HepG2 (cell line): ENCODE data around the gene UBL4B. TPM values are rescaled to one million over a fixed set of nuclear protein-coding genes. Genes with fewer than 3 reads are reported as not detected.

ENCODE experiments used
- ATAC-seq: fragments of 200-7000 bp; cut with Tn5 transposase; 3 replicates; pipeline ENCODE4 v1.9.1; 2020; ENCODE audit warnings: mild to moderate bottlenecking, moderate library complexity
- BruUV-seq: library from RNA; stranded (reverse); fragments of 400-500 nt; replicated peaks from 2 replicates; lab custom pipeline; 2021; lab: Mats Ljungman, UMichigan
- CTCF ChIA-PET: fragments of 300-600 bp; formaldehyde crosslinking; extraction: SDS; loops from one replicate; lab custom pipeline; 2021; ENCODE audit warnings: low total read pairs, inconsistent platforms, low intra/inter-chr PET ratio; lab: Yijun Ruan, JAX
- POLR2A ChIA-PET: fragments of 350-600 bp; sonication (Branson Sonifier 250); formaldehyde crosslinking; loops from one replicate; lab custom pipeline; 2020; ENCODE audit warnings: antibody characterized with exemption, inconsistent platforms; lab: Yijun Ruan, JAX
- DNase-seq: peaks from one replicate; pipeline ENCODE4 v3.0.0-alpha.2; 2015; ENCODE audit warnings: low spot score
- FAIRE-seq: peaks from 3 replicates; lab custom pipeline; 2011; peaks lifted over from hg19 to GRCh38; lab: Jason Lieb, UNC
- H2AFZ ChIP-seq: one replicate; pipeline ENCODE4 v1.6.1; 2011; ENCODE audit warnings: low read length, inconsistent platforms
- H3K27ac ChIP-seq: fragments of 300-600 bp; 3 replicates; pipeline ENCODE4 v1.8.0; 2011; ENCODE audit warnings: mixed run types, mild to moderate bottlenecking, mixed read lengths, low read length, inconsistent platforms; ENCODE audit not compliant: insufficient read depth; ENCODE audit errors: extremely low read length
- H3K27me3 ChIP-seq, 2 experiments: fragments of 200-600 bp in 1 of 2; 2 replicates in 1 of 2; 3 replicates in 1 of 2; pipeline versions ENCODE4 v1.6.0 to v1.8.0; 2011; ENCODE audit warnings: low read length in 2 of 2, mild to moderate bottlenecking in 2 of 2, moderate library complexity in 2 of 2, inconsistent platforms in 1 of 2; ENCODE audit not compliant: insufficient read depth in 2 of 2, control insufficient read depth in 1 of 2
- H3K36me3 ChIP-seq, 2 experiments: fragments of 200-600 bp in 1 of 2; replicated peaks in 1 of 2; 2 replicates in 1 of 2; 3 replicates in 1 of 2; pipeline versions ENCODE4 v1.5.1 to v1.8.0; 2011; ENCODE audit warnings: low read length in 2 of 2, inconsistent platforms in 1 of 2; ENCODE audit not compliant: insufficient read depth in 2 of 2, control insufficient read depth in 1 of 2
- H3K4me1 ChIP-seq: 2 replicates; pipeline ENCODE4 v1.5.1; 2012; ENCODE audit warnings: low read length, inconsistent platforms; ENCODE audit not compliant: insufficient read depth
- H3K4me2 ChIP-seq: 2 replicates; pipeline ENCODE4 v1.6.0; 2011; ENCODE audit warnings: low read depth, low read length, inconsistent platforms
- H3K4me3 ChIP-seq, 3 experiments: fragments of 200-600 bp in 1 of 3; sonication (generic), shearing (Covaris generic) in 1 of 3; replicated peaks in 1 of 3; 2 replicates each; pipeline ENCODE4 v1.5.1; 2011 to 2016; ENCODE audit warnings: low read length in 3 of 3, inconsistent platforms in 2 of 3, low read depth in 2 of 3, mild to moderate bottlenecking in 2 of 3, control low read depth in 1 of 3, mixed read lengths in 1 of 3; ENCODE audit not compliant: insufficient read depth in 1 of 3
- H3K79me2 ChIP-seq: one replicate; pipeline ENCODE4 v1.6.1; 2011; ENCODE audit warnings: low read length, inconsistent platforms; ENCODE audit not compliant: insufficient read depth
- H3K9ac ChIP-seq: 2 replicates; pipeline ENCODE4 v1.6.0; 2011; ENCODE audit warnings: mild to moderate bottlenecking, low read depth, low read length, inconsistent platforms; ENCODE audit not compliant: insufficient read depth
- H3K9me3 ChIP-seq: 2 replicates; pipeline ENCODE4 v1.5.1; 2012; ENCODE audit warnings: mild to moderate bottlenecking, low read length
- H4K20me1 ChIP-seq: 2 replicates; pipeline ENCODE4 v1.6.0; 2011; ENCODE audit warnings: inconsistent platforms, mild to moderate bottlenecking, low read length, moderate library complexity; ENCODE audit not compliant: insufficient read depth
- ATAD3A ChIP-seq: sonication (generic); formaldehyde crosslinking; IDR thresholded peaks from 2 replicates; pipeline ENCODE4 v1.4.0; 2020; ENCODE audit warnings: missing genetic modification reagents
- BORCS8-MEF2B ChIP-seq: sonication (generic); formaldehyde crosslinking; IDR thresholded peaks from 2 replicates; pipeline ENCODE4 v1.8.0; 2022; ENCODE audit warnings: mild to moderate bottlenecking, missing genetic modification reagents
- HNF4A ChIP-seq: sonication (generic); formaldehyde crosslinking; IDR thresholded peaks from 2 replicates; pipeline ENCODE4 v1.4.0; 2020; ENCODE audit warnings: missing genetic modification reagents
- LBX2 ChIP-seq: sonication (generic); formaldehyde crosslinking; IDR thresholded peaks from 2 replicates; pipeline ENCODE4 v1.5.0; 2020; ENCODE audit warnings: missing genetic modification reagents, mild to moderate bottlenecking, borderline replicate concordance
- ZBTB20 ChIP-seq: sonication (generic); formaldehyde crosslinking; IDR thresholded peaks from 2 replicates; pipeline ENCODE4 v1.8.1; 2023; ENCODE audit warnings: missing genetic modification reagents, low read depth, mild to moderate bottlenecking, borderline replicate concordance
- ZNF276 ChIP-seq: sonication (generic); formaldehyde crosslinking; IDR thresholded peaks from 2 replicates; pipeline ENCODE4 v1.4.0; 2020; ENCODE audit warnings: mild to moderate bottlenecking, low read depth, missing genetic modification reagents
- ZNF768 ChIP-seq: sonication (generic); formaldehyde crosslinking; IDR thresholded peaks from 2 replicates; pipeline ENCODE4 v1.4.0; 2020; ENCODE audit warnings: missing genetic modification reagents
- in situ Hi-C: cut with HindIII; loops from 2 replicates; pipeline ENCODE4 v1.10.0; 2017; ENCODE audit warnings: low pct_unique_long_range_greater_than_20kb; ENCODE audit not compliant: extremely low pct_ligation_motif_present
- intact Hi-C: fragments of 100-400 bp; cut with micrococcal nuclease; formaldehyde crosslinking; loops from one replicate; pipeline ENCODE4 v1.10.0; 2022; ENCODE audit not compliant: unreplicated experiment
- polyA plus RNA-seq, 8 experiments: library from polyadenylated mRNA; depleted of rRNA in 3 of 8; stranded (reverse) in 7 of 8; unstranded in 1 of 8; fragments of >200 nt; fragmentation: Illumina TruSeq in 4 of 8; extraction: Trizol in 4 of 8; gene quantifications; 2 replicates each; pipeline versions ENCODE4 v1.2.1 to v1.2.3, GENCODE V29; 2011 to 2016; ENCODE audit warnings: low read depth in 4 of 8, missing spikeins in 1 of 8, mixed read lengths in 1 of 8; ENCODE audit not compliant: insufficient read depth in 1 of 8
- total RNA-seq, 5 experiments: library from RNA; depleted of rRNA; stranded (reverse); fragments of >200 nt; fragmentation: Illumina TruSeq; extraction: Trizol; gene quantifications; 2 replicates each; pipeline ENCODE4 v1.2.3, GENCODE V29; 2016; ENCODE audit warnings: low read depth in 1 of 5
- TF ChIP-seq, protein P1 (sequence below): sonication (generic); formaldehyde crosslinking; IDR thresholded peaks from 2 replicates; pipeline ENCODE4 v1.8.0; 2022; ENCODE audit warnings: mild to moderate bottlenecking, missing genetic modification reagents

The UBL4B gene
- total and polyA plus RNA-seq, 2 of the 13 experiments (the other 11 are each of a cell fraction or from before 2014, with no cell fraction given) = not detected

GRCh38 chr1:110132682-110133081 is 20.4 kb downstream of the UBL4B start:
- no TSS peak for BruUV-seq
- ATAC-seq = no peak
- FAIRE-seq = no peak

More at GRCh38 chr1:110132682-110133081, 20.4 kb downstream of the UBL4B start:
- Histone ChIP-seq H2AFZ (no peak overlapping the region), H4K20me1 (no peaks in the 10 kb centered on the region)
- TF ChIP-seq ZNF768 (CRISPR knock-in tag) = peak; percentile 77
- no peak for TF ChIP-seq ATAD3A (CRISPR knock-in tag)
- TF ChIP-seq, protein P1, sequence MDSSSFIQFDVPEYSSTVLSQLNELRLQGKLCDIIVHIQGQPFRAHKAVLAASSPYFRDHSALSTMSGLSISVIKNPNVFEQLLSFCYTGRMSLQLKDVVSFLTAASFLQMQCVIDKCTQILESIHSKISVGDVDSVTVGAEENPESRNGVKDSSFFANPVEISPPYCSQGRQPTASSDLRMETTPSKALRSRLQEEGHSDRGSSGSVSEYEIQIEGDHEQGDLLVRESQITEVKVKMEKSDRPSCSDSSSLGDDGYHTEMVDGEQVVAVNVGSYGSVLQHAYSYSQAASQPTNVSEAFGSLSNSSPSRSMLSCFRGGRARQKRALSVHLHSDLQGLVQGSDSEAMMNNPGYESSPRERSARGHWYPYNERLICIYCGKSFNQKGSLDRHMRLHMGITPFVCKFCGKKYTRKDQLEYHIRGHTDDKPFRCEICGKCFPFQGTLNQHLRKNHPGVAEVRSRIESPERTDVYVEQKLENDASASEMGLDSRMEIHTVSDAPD (CRISPR knock-in tag) = no peak
- TF ChIP-seq HNF4A (CRISPR knock-in tag) = no peak
- no peak for TF ChIP-seq ZNF276
- no peak for TF ChIP-seq LBX2 (CRISPR knock-in tag)
- no peak for TF ChIP-seq ZBTB20
- no peak for TF ChIP-seq BORCS8-MEF2B
- TF ChIP-seq, all 625 proteins: peak for 1
- Histone ChIP-seq H3K4me3 (no peak overlapping the region), H3K27ac (no peak overlapping the region), H3K36me3 (no peaks in the 10 kb centered on the region), H3K27me3 (peaks cover 1 to 47% of the 10 kb centered on the region in 2 experiments; a peak in 3 of 5 replicates), H3K4me2 (no peak overlapping the region), H3K79me2 (no peaks in the 10 kb centered on the region), H3K9ac (no peak overlapping the region), H3K4me1 (no peaks in the 10 kb centered on the region), H3K9me3 (no peaks in the 10 kb centered on the region)
- CTCF ChIA-PET = no interaction called here
- intact Hi-C loops = no loop called here
- no peak for DNase-seq
- in situ Hi-C loops = no loop called here
- POLR2A ChIA-PET = no interaction called here
